ENCODE measurements around the gene ATXN1. TPM values are rescaled to one million over a fixed set of nuclear protein-coding genes. Genes with fewer than 3 reads are reported as not detected.
A peak's percentile ranks its signal among the peaks of the same experiment; 100 is the strongest.

Gene ATXN1
- total RNA-seq, 1 experiment from 2014 or later, result 6.3 TPM

- H3K36me3 ChIP-seq, result no peaks in the 10 kb centered on the region
- H3K4me1 ChIP-seq, result 0 out of 2 replicates have a peak, but pooled peaks cover 2% of the 10 kb centered on the region
- H3K4me3 ChIP-seq, result no peak overlapping the region
- no peak for DNase-seq
- H3K27me3 ChIP-seq, result no peaks in the 10 kb centered on the region
- H3K9me3 ChIP-seq (replicated peaks), result no peaks in the 10 kb centered on the region
- H3K27ac ChIP-seq, result no peak overlapping the region
Observed at GRCh38 chr6:16730738-16731477, 30.4 kb downstream of the ATXN1 start.

- Histone ChIP-seq H3K27ac (no peak overlapping the region), H3K4me1 (peaks cover 11% of the 10 kb centered on the region), H3K4me3 (no peak overlapping the region), H3K27me3 (no peaks in the 10 kb centered on the region), H3K36me3 (no peaks in the 10 kb centered on the region), H3K9me3 (replicated peaks) (no peaks in the 10 kb centered on the region)
- no peak for DNase-seq
Observed at GRCh38 chr6:16729744-16730143, 31.5 kb downstream of the ATXN1 start.

DNA sequence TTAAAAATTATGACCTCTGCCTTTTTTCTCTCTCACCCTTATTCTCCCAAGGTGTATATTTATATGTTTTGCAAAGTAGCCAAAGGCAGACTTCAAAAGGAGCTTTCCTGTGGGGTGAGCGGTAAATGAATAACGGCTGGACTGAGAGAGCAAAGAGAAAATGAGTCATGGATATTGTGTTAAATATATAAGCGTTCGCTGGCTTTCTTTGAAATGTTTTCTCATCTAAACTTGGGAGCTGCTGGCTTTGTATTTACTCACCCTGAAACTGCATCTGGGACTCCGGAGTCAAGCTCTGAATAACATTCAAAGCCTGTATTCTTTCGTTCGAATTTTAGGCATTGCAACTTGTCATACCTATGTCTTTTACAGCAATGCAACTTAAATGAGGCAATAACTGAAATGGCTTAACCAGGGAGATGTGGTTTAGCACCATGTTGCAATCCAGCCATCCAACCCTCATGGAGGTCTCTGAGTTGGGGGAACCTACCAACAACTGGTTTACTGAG is 32.0 kb downstream of the ATXN1 start:
- H3K4me3 ChIP-seq, result no peak overlapping the region
- no peaks in the 10 kb centered on the region for H3K27me3 ChIP-seq
- no peak for DNase-seq
- H3K36me3 ChIP-seq, result no peaks in the 10 kb centered on the region
- no peak overlapping the region for H3K27ac ChIP-seq
- H3K9me3 ChIP-seq (replicated peaks), result no peaks in the 10 kb centered on the region
- H3K4me1 ChIP-seq, result peaks cover 13% of the 10 kb centered on the region

DNA sequence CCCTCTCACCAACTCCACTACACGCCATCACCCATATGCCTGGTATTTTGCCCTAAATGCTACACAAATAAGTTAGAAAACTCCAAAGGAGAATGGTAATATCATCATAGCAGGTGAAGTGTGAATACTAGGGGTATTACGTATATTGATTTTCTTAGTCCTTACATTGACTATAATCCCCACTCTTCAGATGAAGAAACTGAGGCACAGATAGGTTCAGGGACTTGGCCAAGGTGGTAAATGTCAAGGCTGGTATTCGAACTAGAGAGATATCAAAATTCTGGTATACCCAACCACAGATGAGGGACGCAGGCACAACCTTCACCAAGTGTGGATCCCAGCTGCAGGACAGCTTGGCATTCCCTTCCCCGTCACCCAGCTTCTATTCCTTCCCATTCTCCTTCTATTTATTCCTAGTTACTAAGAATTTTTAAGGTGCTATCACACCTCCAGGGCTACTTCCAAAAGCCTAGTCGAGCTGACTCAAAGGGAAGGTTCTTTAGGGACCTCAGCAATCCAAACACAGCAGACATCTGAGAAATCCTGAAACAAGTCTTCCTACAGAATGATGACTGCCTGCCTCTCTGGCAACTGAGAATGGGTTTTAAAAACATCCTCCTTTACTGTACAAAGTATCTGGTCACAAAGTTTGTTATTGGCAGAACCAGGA is 32.6 kb downstream of the ATXN1 start:
- Histone ChIP-seq H3K27me3 (no peaks in the 10 kb centered on the region), H3K36me3 (no peaks in the 10 kb centered on the region), H3K4me1 (peaks cover 19% of the 10 kb centered on the region), H3K27ac (no peak overlapping the region), H3K4me3 (no peak overlapping the region), H3K9me3 (replicated peaks) (no peaks in the 10 kb centered on the region)
- DNase-seq, result no peak

DNA sequence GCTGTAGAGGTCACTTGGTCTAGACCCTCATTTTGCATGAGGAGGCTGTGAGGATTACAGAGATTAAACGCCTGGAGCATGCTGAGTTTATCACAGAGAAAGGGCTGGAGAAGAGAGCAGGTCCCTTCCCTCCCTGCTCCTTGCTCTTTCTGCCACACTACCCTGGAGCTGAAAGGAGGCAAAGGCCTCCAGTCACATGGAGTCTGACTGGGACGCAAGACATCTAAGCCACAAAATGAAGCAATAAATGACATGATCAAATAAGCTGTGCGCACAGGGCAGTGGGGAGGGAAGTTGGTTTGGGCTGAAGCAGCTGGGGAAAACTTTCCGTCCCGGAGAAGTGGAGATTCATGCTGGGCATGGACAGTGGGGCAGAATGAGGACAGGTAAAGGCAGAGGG is 33.3 kb downstream of the ATXN1 start:
- no peak for DNase-seq
- peaks cover 24% of the 10 kb centered on the region for H3K4me1 ChIP-seq
- H3K9me3 ChIP-seq (replicated peaks), result no peaks in the 10 kb centered on the region
- no peaks in the 10 kb centered on the region for H3K27me3 ChIP-seq
- H3K4me3 ChIP-seq, result no peak overlapping the region
- no peak overlapping the region for H3K27ac ChIP-seq
- H3K36me3 ChIP-seq, result no peaks in the 10 kb centered on the region

GRCh38 chr6:16725145-16725864 is 36.0 kb downstream of the ATXN1 start:
- no peaks in the 10 kb centered on the region for H3K9me3 ChIP-seq (replicated peaks)
- DNase-seq, result no peak
- no peaks in the 10 kb centered on the region for H3K27me3 ChIP-seq
- H3K4me3 ChIP-seq, result no peak overlapping the region
- no peak overlapping the region for H3K27ac ChIP-seq
- H3K36me3 ChIP-seq, result no peaks in the 10 kb centered on the region
- H3K4me1 ChIP-seq, result peaks cover 35% of the 10 kb centered on the region

DNA sequence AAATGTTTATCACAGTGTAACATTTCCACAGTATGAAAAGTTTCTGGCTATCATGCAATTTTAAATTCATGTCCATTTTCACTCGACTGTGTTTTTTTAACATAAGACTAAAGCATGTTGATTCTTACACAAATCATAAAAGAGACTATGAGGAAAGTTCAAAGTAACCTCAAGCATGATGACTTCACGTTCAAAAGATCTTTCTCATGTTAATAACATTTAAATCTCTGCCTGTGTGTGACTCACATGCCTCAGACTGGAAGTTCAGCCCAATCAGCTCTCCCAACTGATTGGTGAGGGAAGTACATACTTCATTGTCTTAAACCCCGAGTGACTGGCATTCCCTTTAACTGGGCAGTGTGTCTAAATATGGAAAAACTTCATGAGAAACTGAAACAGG is 37.4 kb downstream of the ATXN1 start:
- H3K9me3 ChIP-seq (replicated peaks), result no peaks in the 10 kb centered on the region
- H3K27me3 ChIP-seq, result no peaks in the 10 kb centered on the region
- H3K27ac ChIP-seq, result peak overlapping the region; percentile 27; the same call in 1 of the 2 replicates
- H3K4me3 ChIP-seq, result no peak overlapping the region
- DNase-seq, result peak; percentile 33 to 47
- H3K4me1 ChIP-seq, result peaks cover 47% of the 10 kb centered on the region
- H3K36me3 ChIP-seq, result no peaks in the 10 kb centered on the region

GRCh38 chr6:16723402-16723801 is 37.9 kb downstream of the ATXN1 start:
- Histone ChIP-seq H3K9me3 (replicated peaks) (no peaks in the 10 kb centered on the region), H3K27ac (peak overlapping the region; percentile 27; the same call in 1 of the 2 replicates), H3K4me3 (no peak overlapping the region), H3K4me1 (peaks cover 51% of the 10 kb centered on the region), H3K27me3 (no peaks in the 10 kb centered on the region), H3K36me3 (no peaks in the 10 kb centered on the region)
- no peak for DNase-seq

DNA sequence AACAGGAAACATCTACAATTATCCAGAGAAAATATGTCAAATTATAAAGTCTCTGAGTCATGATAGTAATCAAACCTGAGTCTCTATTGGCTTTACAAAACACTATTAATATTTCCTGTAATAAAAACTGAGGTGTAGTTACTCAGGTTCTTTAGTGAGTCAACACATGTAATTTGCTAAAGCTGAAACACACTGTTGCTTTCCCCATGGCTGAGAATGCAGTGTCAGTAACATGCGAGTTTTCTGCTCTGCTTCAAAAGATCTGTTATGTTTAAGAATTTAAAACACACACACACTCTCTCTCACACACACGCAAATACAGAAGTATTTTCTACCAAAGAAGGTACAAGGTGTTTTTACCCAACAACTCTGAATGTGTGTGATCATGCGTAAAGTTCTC is 38.6 kb downstream of the ATXN1 start:
- no peak overlapping the region for H3K27ac ChIP-seq
- peaks cover 56% of the 10 kb centered on the region for H3K4me1 ChIP-seq

DNA sequence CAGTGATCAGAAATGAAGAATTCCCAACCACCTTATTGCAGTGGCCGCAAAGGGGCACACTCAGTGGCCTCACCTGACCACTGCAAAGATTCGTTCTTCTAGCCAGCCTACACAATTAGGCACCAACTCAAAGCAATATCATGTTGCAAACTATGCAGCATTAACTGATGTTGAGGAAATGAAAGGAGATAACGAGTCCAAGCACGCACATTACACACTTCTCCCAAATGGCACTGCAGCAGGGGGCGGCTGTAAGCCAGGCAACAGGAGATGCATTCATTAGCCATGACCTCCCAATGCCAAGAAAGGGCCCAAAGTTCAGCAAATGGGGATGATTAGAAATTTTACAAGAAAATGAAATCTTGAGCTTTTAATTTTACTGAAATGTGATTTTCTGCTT is 39.3 kb downstream of the ATXN1 start:
- peak in 1 of 2 experiments; percentile 49 for DNase-seq
- Histone ChIP-seq H3K27ac (no peak overlapping the region), H3K4me1 (peaks cover 56% of the 10 kb centered on the region), H3K4me3 (no peak overlapping the region), H3K27me3 (no peaks in the 10 kb centered on the region), H3K9me3 (replicated peaks) (no peaks in the 10 kb centered on the region), H3K36me3 (no peaks in the 10 kb centered on the region)

More for the DNA sequence above, 38.6 kb downstream of the ATXN1 start:
- no peak for DNase-seq
- Histone ChIP-seq H3K27me3 (no peaks in the 10 kb centered on the region), H3K36me3 (no peaks in the 10 kb centered on the region), H3K4me3 (no peak overlapping the region), H3K9me3 (replicated peaks) (no peaks in the 10 kb centered on the region)

DNA sequence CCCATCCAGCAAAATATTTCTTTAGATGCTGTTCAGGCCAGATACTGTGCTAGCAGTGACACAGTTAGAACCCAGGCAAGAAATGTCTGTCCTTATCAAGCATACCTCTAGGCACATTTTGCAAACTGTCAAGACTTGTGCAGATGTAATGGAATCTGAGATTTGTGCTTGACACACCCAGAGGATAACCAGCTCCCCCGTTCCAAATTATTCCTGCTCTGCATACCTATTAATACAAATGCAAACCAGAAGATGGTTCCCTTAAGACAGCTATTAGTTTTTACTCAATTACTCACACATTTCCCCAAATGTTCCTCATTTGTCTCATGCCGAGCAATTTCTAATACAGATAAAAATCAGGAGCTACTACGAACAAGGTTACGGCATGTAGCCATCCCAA is 40.4 kb downstream of the ATXN1 start:
- Histone ChIP-seq H3K4me3 (no peak overlapping the region), H3K9me3 (replicated peaks) (no peaks in the 10 kb centered on the region), H3K4me1 (peaks cover 56% of the 10 kb centered on the region), H3K27ac (no peak overlapping the region), H3K36me3 (no peaks in the 10 kb centered on the region), H3K27me3 (no peaks in the 10 kb centered on the region)
- no peak for DNase-seq

- H3K9me3 ChIP-seq (replicated peaks), result no peaks in the 10 kb centered on the region
- no peak overlapping the region for H3K4me3 ChIP-seq
- H3K4me1 ChIP-seq, result peaks cover 47% of the 10 kb centered on the region
- no peaks in the 10 kb centered on the region for H3K36me3 ChIP-seq
- DNase-seq, result peak; percentile 65 to 84
- H3K27me3 ChIP-seq, result no peaks in the 10 kb centered on the region
- H3K27ac ChIP-seq, result peak overlapping the region; percentile 79
Observed at GRCh38 chr6:16719488-16719887, 41.8 kb downstream of the ATXN1 start.

- peak overlapping the region; percentile 79 for H3K27ac ChIP-seq
- H3K4me3 ChIP-seq, result no peak overlapping the region
- no peaks in the 10 kb centered on the region for H3K9me3 ChIP-seq (replicated peaks)
- no peak for DNase-seq
- H3K4me1 ChIP-seq, result peaks cover 36% of the 10 kb centered on the region
- H3K36me3 ChIP-seq, result no peaks in the 10 kb centered on the region
- H3K27me3 ChIP-seq, result no peaks in the 10 kb centered on the region
Observed at GRCh38 chr6:16718356-16718755, 42.9 kb downstream of the ATXN1 start.

GRCh38 chr6:16717275-16717942 is 43.9 kb downstream of the ATXN1 start:
- Histone ChIP-seq H3K4me3 (no peak overlapping the region), H3K27ac (no peak overlapping the region), H3K27me3 (no peaks in the 10 kb centered on the region), H3K9me3 (replicated peaks) (no peaks in the 10 kb centered on the region), H3K4me1 (peaks cover 34% of the 10 kb centered on the region), H3K36me3 (no peaks in the 10 kb centered on the region)
- DNase-seq, result no peak

All from SJCRH30 (cell line).